Islet of Langerhans (tissue), 1 donor: Measurements from ENCODE around the gene CKMT1B.
"Not testable (repeated sequence)": the region's sequence is repeated elsewhere in the genome, so short reads cannot be mapped to it uniquely, and the experiment has no call there.

Experiments
- FAIRE-seq: peaks from one replicate; lab custom pipeline; 2011; peaks lifted over from hg19 to GRCh38; lab: Jason Lieb, UNC

The CKMT1B gene

DNA sequence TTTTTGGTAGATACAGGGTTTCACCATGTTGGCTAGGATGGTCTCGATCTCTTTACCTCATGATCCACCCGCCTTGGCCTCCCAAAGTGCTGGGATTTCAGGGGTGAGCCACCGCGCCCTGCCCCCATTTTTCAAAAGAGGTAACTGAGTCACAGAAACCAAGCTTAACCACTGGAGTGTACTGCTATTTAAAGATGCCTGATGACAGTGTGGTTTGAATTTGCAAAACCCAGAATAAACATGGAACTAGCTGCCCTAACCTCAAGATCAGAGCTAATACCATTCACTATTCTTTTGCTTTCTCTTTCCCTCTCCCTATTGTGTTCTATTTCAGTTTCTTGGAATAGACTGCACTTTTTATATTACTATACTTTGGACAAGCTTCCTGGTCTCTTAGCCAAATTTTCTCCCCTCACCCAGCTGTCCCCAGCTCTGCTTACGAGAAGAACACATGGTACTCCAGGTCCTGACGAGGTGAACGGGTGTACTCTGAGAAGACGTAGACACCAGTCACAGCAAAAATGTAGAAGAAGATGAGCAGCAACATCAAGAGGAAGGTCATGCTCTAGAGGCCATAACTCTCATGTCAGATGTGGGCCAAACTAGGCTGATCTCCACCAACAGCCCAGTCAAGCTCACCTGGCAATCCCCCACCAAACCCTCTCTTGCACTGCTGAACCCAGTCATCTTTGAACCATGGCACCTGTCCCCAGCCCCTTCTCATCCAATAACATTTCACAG lies 44.8 kb downstream of the CKMT1B start:
- not testable (repeated sequence) for FAIRE-seq
